ENCODE data around the gene NFIX. TPM values are rescaled to one million over a fixed set of nuclear protein-coding genes. Genes with fewer than 3 reads are reported as not detected.

The NFIX gene
- total and polyA plus RNA-seq, 2 donors (not counting 1 experiment from before 2014, with no cell fraction given) = 35.7 to 74.8 TPM

- H3K4me3 ChIP-seq (replicated peaks in 1 of 4; ENCODE audit: control extremely low read depth in 1 of 4, insufficient read depth in 1 of 4, low read depth in 3 of 4, low read length in 4 of 4) = no peak overlapping the region
- H4K20me1 ChIP-seq (ENCODE audit: control insufficient read depth, extremely low read depth, insufficient read depth, low read length) = no peaks in the 10 kb centered on the region
- DNase-seq (ENCODE audit: low read depth in 2 of 2) = no peak
- H3K9me3 ChIP-seq (ENCODE audit: control insufficient read depth, insufficient read depth, low read depth, low read length) = no peaks in the 10 kb centered on the region
- H3K4me2 ChIP-seq (ENCODE audit: extremely low read depth, insufficient read depth, low read length) = no peak overlapping the region
- no peaks in the 10 kb centered on the region for H3K4me1 ChIP-seq (ENCODE audit: control insufficient read depth, extremely low read depth, insufficient read depth, low read length)
- H3K27me3 ChIP-seq (ENCODE audit: control insufficient read depth, insufficient read depth, low read length) = no peaks in the 10 kb centered on the region
- no peak overlapping the region for H3K27ac ChIP-seq (ENCODE audit: insufficient read depth, low read length)
- TF ChIP-seq, protein P1, sequence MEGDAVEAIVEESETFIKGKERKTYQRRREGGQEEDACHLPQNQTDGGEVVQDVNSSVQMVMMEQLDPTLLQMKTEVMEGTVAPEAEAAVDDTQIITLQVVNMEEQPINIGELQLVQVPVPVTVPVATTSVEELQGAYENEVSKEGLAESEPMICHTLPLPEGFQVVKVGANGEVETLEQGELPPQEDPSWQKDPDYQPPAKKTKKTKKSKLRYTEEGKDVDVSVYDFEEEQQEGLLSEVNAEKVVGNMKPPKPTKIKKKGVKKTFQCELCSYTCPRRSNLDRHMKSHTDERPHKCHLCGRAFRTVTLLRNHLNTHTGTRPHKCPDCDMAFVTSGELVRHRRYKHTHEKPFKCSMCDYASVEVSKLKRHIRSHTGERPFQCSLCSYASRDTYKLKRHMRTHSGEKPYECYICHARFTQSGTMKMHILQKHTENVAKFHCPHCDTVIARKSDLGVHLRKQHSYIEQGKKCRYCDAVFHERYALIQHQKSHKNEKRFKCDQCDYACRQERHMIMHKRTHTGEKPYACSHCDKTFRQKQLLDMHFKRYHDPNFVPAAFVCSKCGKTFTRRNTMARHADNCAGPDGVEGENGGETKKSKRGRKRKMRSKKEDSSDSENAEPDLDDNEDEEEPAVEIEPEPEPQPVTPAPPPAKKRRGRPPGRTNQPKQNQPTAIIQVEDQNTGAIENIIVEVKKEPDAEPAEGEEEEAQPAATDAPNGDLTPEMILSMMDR (conservative IDR thresholded peaks at IDR 0.05 in 1 of 2, IDR thresholded peaks at IDR 0.05 in 1 of 2; ENCODE audit: low read depth in 1 of 2, low read length in 2 of 2) = no peak
- TF ChIP-seq EZH2 (IDR thresholded peaks at IDR 0.05; ENCODE audit: low read length, missing control alignments) = no peak
- no peak overlapping the region for H2AFZ ChIP-seq (ENCODE audit: low read length)
- H3K9ac ChIP-seq (ENCODE audit: insufficient read depth, low read length) = no peak overlapping the region
- peaks cover 13% of the 10 kb centered on the region for H3K36me3 ChIP-seq (ENCODE audit: control insufficient read depth, insufficient read depth, low read length)
- peaks cover 1% of the 10 kb centered on the region for H3K79me2 ChIP-seq (ENCODE audit: control insufficient read depth, insufficient read depth, low read length)
Observed at GRCh38 chr19:13110099-13110610, 114.9 kb downstream of the NFIX start.

- H3K4me1 ChIP-seq (ENCODE audit: control insufficient read depth, extremely low read depth, insufficient read depth, low read length) = peaks cover 2% of the 10 kb centered on the region
- H3K79me2 ChIP-seq (ENCODE audit: control insufficient read depth, insufficient read depth, low read length) = peaks cover 12% of the 10 kb centered on the region
- H4K20me1 ChIP-seq (ENCODE audit: control insufficient read depth, extremely low read depth, insufficient read depth, low read length) = no peaks in the 10 kb centered on the region
- no peak for DNase-seq (ENCODE audit: low read depth in 2 of 2)
- H3K4me2 ChIP-seq (ENCODE audit: extremely low read depth, insufficient read depth, low read length) = no peak overlapping the region
- no peak overlapping the region for H3K27ac ChIP-seq (ENCODE audit: insufficient read depth, low read length)
- H3K27me3 ChIP-seq (ENCODE audit: control insufficient read depth, insufficient read depth, low read length) = no peaks in the 10 kb centered on the region
- no peak overlapping the region for H3K4me3 ChIP-seq (replicated peaks in 1 of 4; ENCODE audit: control extremely low read depth in 1 of 4, insufficient read depth in 1 of 4, low read depth in 3 of 4, low read length in 4 of 4)
- H3K9ac ChIP-seq (ENCODE audit: insufficient read depth, low read length) = no peak overlapping the region
- TF ChIP-seq, protein P1 (conservative IDR thresholded peaks at IDR 0.05 in 1 of 2, IDR thresholded peaks at IDR 0.05 in 1 of 2; ENCODE audit: low read depth in 1 of 2, low read length in 2 of 2) = no peak
- TF ChIP-seq EZH2 (IDR thresholded peaks at IDR 0.05; ENCODE audit: low read length, missing control alignments) = no peak
- peaks cover 10% of the 10 kb centered on the region for H3K36me3 ChIP-seq (ENCODE audit: control insufficient read depth, insufficient read depth, low read length)
- H2AFZ ChIP-seq (ENCODE audit: low read length) = no peak overlapping the region
- no peaks in the 10 kb centered on the region for H3K9me3 ChIP-seq (ENCODE audit: control insufficient read depth, insufficient read depth, low read depth, low read length)
Observed at GRCh38 chr19:13112555-13112954, 117.3 kb downstream of the NFIX start.

DNA sequence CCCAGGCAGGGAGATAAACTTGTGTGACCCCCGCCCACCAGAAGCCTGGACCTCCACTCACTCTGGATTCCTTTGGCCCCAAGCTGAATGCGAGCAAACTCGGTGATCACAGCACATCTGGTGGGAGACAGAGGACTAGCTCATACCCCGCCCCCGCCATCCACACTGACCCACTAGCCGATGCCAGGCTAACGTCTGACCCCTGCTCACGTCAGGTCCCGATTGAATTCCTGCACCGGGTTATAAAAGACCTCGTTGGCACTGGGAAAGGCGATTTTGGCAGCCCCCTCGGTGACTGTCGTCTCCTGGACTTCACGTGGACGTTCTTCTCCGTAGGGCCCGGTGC, 120.6 kb downstream of the NFIX start:
- no peaks in the 10 kb centered on the region for H4K20me1 ChIP-seq (ENCODE audit: control insufficient read depth, extremely low read depth, insufficient read depth, low read length)
- H3K4me2 ChIP-seq (ENCODE audit: extremely low read depth, insufficient read depth, low read length) = peak overlapping the region; percentile 99
- DNase-seq (ENCODE audit: low read depth in 2 of 2) = no peak
- H3K27me3 ChIP-seq (ENCODE audit: control insufficient read depth, insufficient read depth, low read length) = no peaks in the 10 kb centered on the region
- H3K9ac ChIP-seq (ENCODE audit: insufficient read depth, low read length) = peak overlapping the region; percentile 87
- H2AFZ ChIP-seq (ENCODE audit: low read length) = no peak overlapping the region
- H3K79me2 ChIP-seq (ENCODE audit: control insufficient read depth, insufficient read depth, low read length) = peaks cover 38% of the 10 kb centered on the region
- no peak for TF ChIP-seq EZH2 (IDR thresholded peaks at IDR 0.05; ENCODE audit: low read length, missing control alignments)
- TF ChIP-seq, protein P1 (conservative IDR thresholded peaks at IDR 0.05 in 1 of 2, IDR thresholded peaks at IDR 0.05 in 1 of 2; ENCODE audit: low read depth in 1 of 2, low read length in 2 of 2) = no peak
- peak overlapping the region; percentile 75 for H3K27ac ChIP-seq (ENCODE audit: insufficient read depth, low read length)
- H3K36me3 ChIP-seq (ENCODE audit: control insufficient read depth, insufficient read depth, low read length) = peaks cover 5% of the 10 kb centered on the region
- H3K4me3 ChIP-seq (replicated peaks in 1 of 4; ENCODE audit: control extremely low read depth in 1 of 4, insufficient read depth in 1 of 4, low read depth in 3 of 4, low read length in 4 of 4) = peak overlapping the region; percentile 73 to 97 (median 86)
- H3K9me3 ChIP-seq (ENCODE audit: control insufficient read depth, insufficient read depth, low read depth, low read length) = no peaks in the 10 kb centered on the region
- H3K4me1 ChIP-seq (ENCODE audit: control insufficient read depth, extremely low read depth, insufficient read depth, low read length) = peaks cover 12% of the 10 kb centered on the region
